ENCODE measurements around the gene OPTN. TPM values are rescaled to one million over a fixed set of nuclear protein-coding genes. Genes with fewer than 3 reads are reported as not detected.

OPTN gene
- total and polyA plus RNA-seq, 8 donors: 13.9 to 47.9 (median 24.4) TPM

DNA sequence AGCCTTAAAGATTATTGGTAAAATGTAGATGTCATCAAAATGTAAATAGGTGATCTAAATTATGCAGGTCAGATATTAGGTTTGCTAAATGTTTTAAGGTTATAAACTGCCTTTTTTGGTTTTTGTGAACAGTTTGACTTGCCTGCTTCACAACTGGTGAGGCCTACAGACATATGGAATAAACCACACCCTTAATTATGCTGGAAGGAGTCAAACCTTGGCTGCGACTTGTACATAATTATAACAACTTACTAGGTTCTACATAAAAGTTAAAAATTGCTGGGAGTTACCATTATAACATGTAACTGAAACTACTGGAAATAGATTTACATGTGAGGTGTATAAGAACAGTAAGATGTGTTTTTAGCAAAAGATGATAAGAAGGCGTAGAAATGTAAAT is 31.5 kb upstream of the OPTN start:
- DNase-seq (no peak), FAIRE-seq (peak; percentile 39), ATAC-seq (no peak)
- WGBS, 2 donors: 90 to 97% methylated on average over 2 of the region's 2 CpGs
- H3K9me3 ChIP-seq: no peaks in the 10 kb centered on the region
- no peaks in the 10 kb centered on the region for H3K4me1 ChIP-seq
- H3K36me3 ChIP-seq: no peaks in the 10 kb centered on the region
- no peak for TF ChIP-seq CTCF (IDR thresholded peaks at IDR 0.05)
- intact Hi-C loops (cut with DNase I): no loop called here
- H3K27me3 ChIP-seq: no peaks in the 10 kb centered on the region
- no peak overlapping the region for H3K4me3 ChIP-seq
- no peak overlapping the region for H3K27ac ChIP-seq

DNA sequence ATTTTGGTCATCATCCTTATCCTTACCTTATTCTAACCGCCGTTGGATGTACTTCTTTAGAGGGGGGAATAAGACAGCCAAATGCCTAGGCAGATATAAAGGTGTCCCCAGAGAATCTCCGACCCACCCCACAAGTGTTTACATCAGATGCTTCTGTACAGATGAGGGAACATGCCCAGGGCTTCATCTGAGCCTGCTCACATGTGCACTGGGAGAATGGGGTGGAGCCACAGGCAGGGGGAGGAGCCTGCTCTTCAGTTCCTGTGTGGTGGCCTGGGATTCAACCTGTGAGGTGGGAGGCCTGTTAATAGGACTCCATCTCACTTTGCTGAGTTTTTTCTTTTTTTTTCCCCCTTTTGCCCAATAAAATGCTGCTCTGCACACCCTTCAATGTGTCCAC is 27.6 kb upstream of the OPTN start:
- ATAC-seq: no peak
- no peaks in the 10 kb centered on the region for H3K9me3 ChIP-seq
- H3K4me1 ChIP-seq: no peaks in the 10 kb centered on the region
- no peak for TF ChIP-seq CTCF (IDR thresholded peaks at IDR 0.05)
- no peak for FAIRE-seq
- no peak overlapping the region for H3K27ac ChIP-seq
- WGBS, 2 donors: 91 to 93% methylated on average over 3 of the region's 3 CpGs
- intact Hi-C loops (cut with DNase I): no loop called here
- H3K4me3 ChIP-seq: no peak overlapping the region
- no peaks in the 10 kb centered on the region for H3K27me3 ChIP-seq
- H3K36me3 ChIP-seq: no peaks in the 10 kb centered on the region
- no peak for DNase-seq

DNA sequence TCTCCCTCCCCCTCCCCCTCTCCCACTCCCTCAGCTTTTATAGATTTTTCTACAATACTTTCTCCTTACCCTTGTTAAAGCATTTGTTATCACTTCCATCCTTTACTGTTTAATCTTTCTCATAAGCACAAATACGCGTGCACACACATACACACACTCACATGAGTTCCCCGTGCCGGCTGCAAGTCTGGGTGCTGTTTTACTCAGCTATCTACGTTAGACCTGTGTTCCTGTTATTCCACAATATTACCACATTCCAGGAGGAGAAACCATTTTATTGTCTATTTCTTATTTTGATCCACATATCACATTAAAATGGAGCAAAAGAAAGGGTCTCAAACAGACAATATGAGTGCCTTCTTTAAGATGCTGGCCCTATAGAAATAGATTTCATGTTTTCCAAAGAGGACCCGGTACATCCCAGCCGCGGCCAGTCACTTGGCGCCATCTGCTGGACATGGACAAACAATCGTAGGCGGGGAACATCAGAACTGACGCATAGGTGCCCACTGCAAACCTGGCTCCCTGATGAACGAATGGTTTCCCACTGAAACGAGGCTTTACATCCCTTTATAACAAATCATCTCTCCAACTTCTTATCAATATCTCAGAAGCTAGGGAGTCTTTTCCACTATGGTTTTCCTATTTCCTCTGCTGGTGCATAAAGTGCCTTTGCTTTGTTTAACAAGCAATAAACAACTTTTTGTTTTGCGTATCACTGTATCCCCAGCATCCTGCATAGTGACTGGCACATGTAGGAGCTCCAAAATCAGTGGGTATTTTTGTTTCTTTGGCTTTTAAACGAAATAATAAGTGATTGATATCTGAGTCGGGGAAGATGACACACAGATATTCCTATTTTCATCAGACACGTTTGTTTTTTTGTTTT is 25.2 kb upstream of the OPTN start:
- FAIRE-seq (no peak), ATAC-seq (peak; percentile 83 to 93 (median 90)), DNase-seq (peak; percentile 30 to 80 (median 66))
- Histone ChIP-seq H3K9me3 (no peaks in the 10 kb centered on the region), H3K4me1 (no peaks in the 10 kb centered on the region), H3K27ac (no peak overlapping the region), H3K27me3 (no peaks in the 10 kb centered on the region), H3K36me3 (no peaks in the 10 kb centered on the region), H3K4me3 (no peak overlapping the region)
- 17 to 21% methylated on average over 18 of the region's 18 CpGs for WGBS, 2 donors
- TF ChIP-seq CTCF (IDR thresholded peaks at IDR 0.05): peak; percentile 51 to 77 (median 69)
- intact Hi-C loops (cut with DNase I): no loop called here

DNA sequence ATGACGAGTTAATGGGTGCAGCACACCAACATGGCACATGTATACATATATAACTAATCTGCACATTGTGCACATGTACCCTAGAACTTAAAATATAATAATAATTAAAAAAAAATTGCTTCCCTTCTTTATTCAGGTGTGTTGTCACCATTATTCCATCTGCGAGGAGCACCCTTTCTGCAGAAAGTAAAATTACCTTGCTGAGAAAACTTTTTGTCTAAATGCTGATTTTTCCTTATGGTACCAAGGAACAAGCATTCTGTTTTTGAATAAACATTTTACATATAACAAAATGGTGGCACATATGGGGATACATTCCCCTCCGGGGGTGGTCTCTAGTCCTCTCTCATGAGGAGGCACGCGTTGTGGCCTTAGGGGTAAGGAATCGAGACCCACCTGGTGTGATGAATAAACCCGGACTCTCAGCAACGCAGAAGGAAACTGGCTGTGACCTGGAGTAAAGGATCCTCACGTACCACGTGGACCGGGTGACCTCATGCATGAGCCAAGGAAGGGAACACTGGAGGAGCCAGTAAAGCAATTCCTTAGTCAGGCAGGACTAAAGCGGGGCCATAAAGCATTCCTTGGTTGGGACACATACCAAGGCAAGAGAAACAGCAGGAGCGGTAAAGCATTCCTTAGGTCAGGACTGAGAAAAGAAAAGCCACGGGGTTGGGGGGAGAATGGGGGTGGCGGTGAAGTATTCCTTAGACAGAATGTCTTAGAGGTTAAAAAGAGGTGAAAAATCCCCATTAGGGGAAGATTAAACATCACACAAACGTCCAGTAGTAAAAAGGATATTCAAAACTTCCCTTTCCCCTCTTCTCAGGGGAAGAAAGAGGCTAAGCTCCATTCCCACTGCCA is 20.8 kb upstream of the OPTN start:
- no peak overlapping the region for H3K27ac ChIP-seq
- DNase-seq: no peak
- no peak overlapping the region for H3K4me3 ChIP-seq
- no peaks in the 10 kb centered on the region for H3K36me3 ChIP-seq
- no peaks in the 10 kb centered on the region for H3K9me3 ChIP-seq
- 85 to 86% methylated on average over 16 of the region's 16 CpGs for WGBS, 2 donors
- no peak for TF ChIP-seq CTCF (IDR thresholded peaks at IDR 0.05)
- no peaks in the 10 kb centered on the region for H3K27me3 ChIP-seq
- no peaks in the 10 kb centered on the region for H3K4me1 ChIP-seq
- FAIRE-seq: no peak
- ATAC-seq: no peak
- intact Hi-C loops (cut with DNase I): no loop called here

All from pancreas (tissue), 10 donors.